GM21528 (cell line): ENCODE results near the gene RCCD1.

Experiments
- ATAC-seq: cut with Tn5 transposase; IDR thresholded peaks from one replicate; pipeline ENCODE4 v1.9.1; 2021; ENCODE audit warnings: mild to moderate bottlenecking, moderate library complexity; ENCODE audit not compliant: unreplicated experiment, low FRiP score

The RCCD1 gene

GRCh38 chr15:90941038-90941437 is 13.6 kb upstream of the RCCD1 start:
- no peak for ATAC-seq

- ATAC-seq: no peak
These were observed 12.1 kb upstream of the RCCD1 start for GRCh38 chr15:90942354-90943120.

GRCh38 chr15:90945091-90945490 is 9.6 kb upstream of the RCCD1 start:
- no peak for ATAC-seq

GRCh38 chr15:90946538-90946937 is 8.1 kb upstream of the RCCD1 start:
- ATAC-seq: no peak

- no peak for ATAC-seq
These were observed 7.6 kb upstream of the RCCD1 start for GRCh38 chr15:90946941-90947576.

GRCh38 chr15:90947577-90948357 is 6.9 kb upstream of the RCCD1 start:
- ATAC-seq: no peak

GRCh38 chr15:90948506-90948905 is 6.2 kb upstream of the RCCD1 start:
- no peak for ATAC-seq

GRCh38 chr15:90949979-90950675 is 4.6 kb upstream of the RCCD1 start:
- no peak for ATAC-seq

GRCh38 chr15:90950676-90951075 is 4.0 kb upstream of the RCCD1 start:
- no peak for ATAC-seq

GRCh38 chr15:90952901-90953677 is 1.6 kb upstream of the RCCD1 start:
- ATAC-seq: no peak

- no peak for ATAC-seq
These were observed 555 bp upstream of the RCCD1 start for GRCh38 chr15:90953947-90954711.

- ATAC-seq: no peak
These were observed 1.1 kb downstream of the RCCD1 start for GRCh38 chr15:90955624-90956273.

- ATAC-seq: no peak
These were observed 1.8 kb downstream of the RCCD1 start for GRCh38 chr15:90956274-90957030.

- no peak for ATAC-seq
These were observed 2.5 kb downstream of the RCCD1 start for GRCh38 chr15:90957031-90957790.

- ATAC-seq: no peak
These were observed 3.1 kb downstream of the RCCD1 start for GRCh38 chr15:90957791-90958190.

- ATAC-seq: no peak
These were observed 4.4 kb downstream of the RCCD1 start for GRCh38 chr15:90959028-90959595.

GRCh38 chr15:90959894-90960293 is 5.2 kb downstream of the RCCD1 start:
- ATAC-seq: no peak
